ENCODE data around the gene SMIM9. TPM values are rescaled to one million over a fixed set of nuclear protein-coding genes. Genes with fewer than 3 reads are reported as not detected.

The SMIM9 gene
- total RNA-seq, 1 experiment from 2014 or later = not detected

DNA sequence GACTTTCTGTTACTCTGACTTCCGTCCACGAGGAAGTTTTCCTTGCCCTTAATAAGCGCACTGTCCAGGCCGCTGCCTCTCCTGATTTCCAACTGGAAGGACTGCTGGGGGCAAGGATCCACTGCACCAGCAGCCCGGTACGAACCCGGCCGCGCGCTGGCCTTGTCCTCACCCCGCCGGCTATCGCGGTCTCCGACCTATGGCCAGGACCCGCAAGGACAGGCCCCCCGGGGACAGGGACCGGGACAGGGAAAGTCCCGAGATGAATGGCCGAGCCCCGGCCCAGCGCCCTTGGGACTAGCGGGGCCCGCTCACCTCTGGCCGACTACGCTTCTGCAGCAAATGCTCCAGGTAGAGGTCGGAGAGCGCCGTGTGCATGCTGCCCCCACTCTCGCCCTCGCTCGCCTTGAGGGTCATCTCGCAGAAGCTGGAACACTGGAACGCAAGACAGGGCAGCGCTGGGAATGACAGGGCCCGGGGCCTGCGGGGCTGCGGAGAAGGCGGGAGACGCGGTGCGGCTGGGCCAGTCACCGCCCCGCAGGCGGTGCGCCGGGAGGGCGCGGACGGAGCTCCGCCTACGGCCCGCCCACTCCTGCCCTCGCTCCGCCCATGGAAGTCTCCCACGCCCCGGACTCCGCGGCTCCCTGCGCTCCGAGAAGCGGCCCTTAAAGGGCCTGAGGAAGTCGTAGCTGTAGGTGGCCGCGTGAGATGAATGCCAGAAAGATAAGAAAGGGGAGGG is 29.3 kb downstream of the SMIM9 start, which contains the start of gene MPP1:
Gene MPP1, minus strand, starts transcription at position 529 of the 739 bp plus-strand sequence. Its CDS starts 112 bp downstream, at position 417.
- POLR2A ChIA-PET = interaction anchor here (1.7 kb wide), 1 partner anchor 9 kb away, joined by 3 read pairs; no protein-coding TSS in a partner anchor
- RAD21 ChIA-PET (ENCODE audit: low non-redundant PET in 1 of 2, low total read pairs in 2 of 2, uncharacterized antibody in 2 of 2, unreplicated experiment in 2 of 2) = interaction anchor here in 1 of 2 experiments (0.7 kb wide), 1 partner anchor 9 kb away, joined by 3 read pairs; no protein-coding TSS in a partner anchor
- TF ChIP-seq ZFX (IDR thresholded peaks at IDR 0.05) = peak; percentile 28; the same call in 1 of the 2 replicates
- no peak for TF ChIP-seq EZH2phosphoT487 (IDR thresholded peaks at IDR 0.05; ENCODE audit: borderline replicate concordance)
- no peak for TF ChIP-seq JUND (IDR thresholded peaks at IDR 0.05)
- no peak for TF ChIP-seq EZH2 (IDR thresholded peaks at IDR 0.05)
- peak; percentile 57 for TF ChIP-seq EGR1 (IDR thresholded peaks at IDR 0.05; ENCODE audit: low read depth)
- no peak for TF ChIP-seq TCF7L2 (IDR thresholded peaks at IDR 0.05; ENCODE audit: borderline replicate concordance, extremely low read depth, insufficient read depth, insufficient read length)
- TF ChIP-seq, protein P1, sequence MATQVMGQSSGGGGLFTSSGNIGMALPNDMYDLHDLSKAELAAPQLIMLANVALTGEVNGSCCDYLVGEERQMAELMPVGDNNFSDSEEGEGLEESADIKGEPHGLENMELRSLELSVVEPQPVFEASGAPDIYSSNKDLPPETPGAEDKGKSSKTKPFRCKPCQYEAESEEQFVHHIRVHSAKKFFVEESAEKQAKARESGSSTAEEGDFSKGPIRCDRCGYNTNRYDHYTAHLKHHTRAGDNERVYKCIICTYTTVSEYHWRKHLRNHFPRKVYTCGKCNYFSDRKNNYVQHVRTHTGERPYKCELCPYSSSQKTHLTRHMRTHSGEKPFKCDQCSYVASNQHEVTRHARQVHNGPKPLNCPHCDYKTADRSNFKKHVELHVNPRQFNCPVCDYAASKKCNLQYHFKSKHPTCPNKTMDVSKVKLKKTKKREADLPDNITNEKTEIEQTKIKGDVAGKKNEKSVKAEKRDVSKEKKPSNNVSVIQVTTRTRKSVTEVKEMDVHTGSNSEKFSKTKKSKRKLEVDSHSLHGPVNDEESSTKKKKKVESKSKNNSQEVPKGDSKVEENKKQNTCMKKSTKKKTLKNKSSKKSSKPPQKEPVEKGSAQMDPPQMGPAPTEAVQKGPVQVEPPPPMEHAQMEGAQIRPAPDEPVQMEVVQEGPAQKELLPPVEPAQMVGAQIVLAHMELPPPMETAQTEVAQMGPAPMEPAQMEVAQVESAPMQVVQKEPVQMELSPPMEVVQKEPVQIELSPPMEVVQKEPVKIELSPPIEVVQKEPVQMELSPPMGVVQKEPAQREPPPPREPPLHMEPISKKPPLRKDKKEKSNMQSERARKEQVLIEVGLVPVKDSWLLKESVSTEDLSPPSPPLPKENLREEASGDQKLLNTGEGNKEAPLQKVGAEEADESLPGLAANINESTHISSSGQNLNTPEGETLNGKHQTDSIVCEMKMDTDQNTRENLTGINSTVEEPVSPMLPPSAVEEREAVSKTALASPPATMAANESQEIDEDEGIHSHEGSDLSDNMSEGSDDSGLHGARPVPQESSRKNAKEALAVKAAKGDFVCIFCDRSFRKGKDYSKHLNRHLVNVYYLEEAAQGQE (IDR thresholded peaks at IDR 0.05; ENCODE audit: low read depth) = no peak
- TF ChIP-seq, protein P2, sequence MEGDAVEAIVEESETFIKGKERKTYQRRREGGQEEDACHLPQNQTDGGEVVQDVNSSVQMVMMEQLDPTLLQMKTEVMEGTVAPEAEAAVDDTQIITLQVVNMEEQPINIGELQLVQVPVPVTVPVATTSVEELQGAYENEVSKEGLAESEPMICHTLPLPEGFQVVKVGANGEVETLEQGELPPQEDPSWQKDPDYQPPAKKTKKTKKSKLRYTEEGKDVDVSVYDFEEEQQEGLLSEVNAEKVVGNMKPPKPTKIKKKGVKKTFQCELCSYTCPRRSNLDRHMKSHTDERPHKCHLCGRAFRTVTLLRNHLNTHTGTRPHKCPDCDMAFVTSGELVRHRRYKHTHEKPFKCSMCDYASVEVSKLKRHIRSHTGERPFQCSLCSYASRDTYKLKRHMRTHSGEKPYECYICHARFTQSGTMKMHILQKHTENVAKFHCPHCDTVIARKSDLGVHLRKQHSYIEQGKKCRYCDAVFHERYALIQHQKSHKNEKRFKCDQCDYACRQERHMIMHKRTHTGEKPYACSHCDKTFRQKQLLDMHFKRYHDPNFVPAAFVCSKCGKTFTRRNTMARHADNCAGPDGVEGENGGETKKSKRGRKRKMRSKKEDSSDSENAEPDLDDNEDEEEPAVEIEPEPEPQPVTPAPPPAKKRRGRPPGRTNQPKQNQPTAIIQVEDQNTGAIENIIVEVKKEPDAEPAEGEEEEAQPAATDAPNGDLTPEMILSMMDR (IDR thresholded peaks at IDR 0.05 in 2 of 3, conservative IDR thresholded peaks at IDR 0.05 in 1 of 3; ENCODE audit: borderline replicate concordance in 1 of 3, insufficient read depth in 1 of 3, low read depth in 2 of 3, low read length in 2 of 3) = no peak
- no peak for TF ChIP-seq ELF1 (IDR thresholded peaks at IDR 0.05; ENCODE audit: borderline replicate concordance, low read depth)
- TF ChIP-seq SIN3A (IDR thresholded peaks at IDR 0.05; ENCODE audit: low read depth) = no peak
- TF ChIP-seq, protein P3, sequence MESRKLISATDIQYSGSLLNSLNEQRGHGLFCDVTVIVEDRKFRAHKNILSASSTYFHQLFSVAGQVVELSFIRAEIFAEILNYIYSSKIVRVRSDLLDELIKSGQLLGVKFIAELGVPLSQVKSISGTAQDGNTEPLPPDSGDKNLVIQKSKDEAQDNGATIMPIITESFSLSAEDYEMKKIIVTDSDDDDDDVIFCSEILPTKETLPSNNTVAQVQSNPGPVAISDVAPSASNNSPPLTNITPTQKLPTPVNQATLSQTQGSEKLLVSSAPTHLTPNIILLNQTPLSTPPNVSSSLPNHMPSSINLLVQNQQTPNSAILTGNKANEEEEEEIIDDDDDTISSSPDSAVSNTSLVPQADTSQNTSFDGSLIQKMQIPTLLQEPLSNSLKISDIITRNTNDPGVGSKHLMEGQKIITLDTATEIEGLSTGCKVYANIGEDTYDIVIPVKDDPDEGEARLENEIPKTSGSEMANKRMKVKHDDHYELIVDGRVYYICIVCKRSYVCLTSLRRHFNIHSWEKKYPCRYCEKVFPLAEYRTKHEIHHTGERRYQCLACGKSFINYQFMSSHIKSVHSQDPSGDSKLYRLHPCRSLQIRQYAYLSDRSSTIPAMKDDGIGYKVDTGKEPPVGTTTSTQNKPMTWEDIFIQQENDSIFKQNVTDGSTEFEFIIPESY (IDR thresholded peaks at IDR 0.05; ENCODE audit: extremely low read depth, insufficient replicate concordance, low read length) = no peak
- TF ChIP-seq POLR2AphosphoS5 (IDR thresholded peaks at IDR 0.05; ENCODE audit: low read depth, low read length) = peak; percentile 54; the same call in 1 of the 2 replicates
- peak within 1 kb of the TSS; percentile 47 to 62 for H3K4me3 ChIP-seq (replicated peaks in 1 of 2; ENCODE audit: low read depth in 1 of 2, low read length in 2 of 2)
- H3K27me3 ChIP-seq (ENCODE audit: insufficient read depth, low read length) = no peaks in the 10 kb centered on the region
- H3K4me2 ChIP-seq (ENCODE audit: low read length) = peak within 1 kb of the TSS; percentile 82
- peak within 1 kb of the TSS; percentile 52 for H3K9ac ChIP-seq (ENCODE audit: low read length)
- intact Hi-C loops (cut with micrococcal nuclease) = no loop called here
- H3K4me1 ChIP-seq (ENCODE audit: control insufficient read depth in 1 of 2, insufficient read depth in 2 of 2, low read length in 2 of 2) = peaks cover 4 to 20% of the 10 kb centered on the region in 2 experiments
- ATAC-seq (peak; percentile 98), DNase-seq (ENCODE audit: low read depth, low spot score) (peak; percentile 32)
- no peaks in the 10 kb centered on the region for H3K9me3 ChIP-seq (ENCODE audit: control insufficient read depth in 1 of 2, insufficient read depth in 1 of 2, low read depth in 1 of 2, low read length in 2 of 2)
- CTCF ChIA-PET = interaction anchor here (0.6 kb wide), 1 partner anchor 56 kb away, joined by 3 read pairs; no protein-coding TSS in a partner anchor
- H3K9me2 ChIP-seq (ENCODE audit: insufficient read depth) = no peaks in the 10 kb centered on the region
- H2AFZ ChIP-seq (ENCODE audit: low read depth, low read length, poor library complexity, severe bottlenecking) = peak within 1 kb of the TSS; percentile 7
- no TSS peak for BruUV-seq (replicated peaks)
- no peak within 1 kb of the TSS for H3K27ac ChIP-seq (ENCODE audit: low read depth, low read length)
- H4K20me1 ChIP-seq (ENCODE audit: insufficient read depth) = no peaks in the 10 kb centered on the region
- no peaks in the 10 kb centered on the region for H3K79me2 ChIP-seq (ENCODE audit: insufficient read depth, low read length)
- H3K36me3 ChIP-seq (ENCODE audit: control insufficient read depth in 1 of 2, insufficient read depth in 2 of 2, low read length in 2 of 2) = no peaks in the 10 kb centered on the region
